Metanephros (tissue), 1 donor: ENCODE data around the gene NAT8L. TPM values are rescaled to one million over a fixed set of nuclear protein-coding genes. Genes with fewer than 3 reads are reported as not detected.

Source experiments
- total RNA-seq: library from RNA; depleted of rRNA; stranded (reverse); fragments of >200 nt; gene quantifications from one replicate; pipeline ENCODE4 v1.2.3, GENCODE V29; 2014

The NAT8L gene
- 5.4 TPM for total RNA-seq

GRCh38 chr4:2059046-2059725, at the start of gene NAT8L:
Gene NAT8L (plus strand): TSS chr4:2059327. CDS start chr4:2059512, 185 bp downstream.

Other genes starting within 250 kb of the NAT8L start
- gene LETM1, start 203.2 kb upstream of the NAT8L start, total RNA-seq, result 40.8 TPM
- 51.4 TPM for gene NSD2, start 187.9 kb upstream of the NAT8L start, total RNA-seq
- gene NELFA, start 50.4 kb upstream of the NAT8L start, total RNA-seq, result 39.2 TPM
- gene HAUS3, start 182.8 kb downstream of the NAT8L start, total RNA-seq, result 17.2 TPM
- gene POLN, start 182.8 kb downstream of the NAT8L start, total RNA-seq, result 6.1 TPM
- 49.5 TPM for gene MXD4, start 202.8 kb downstream of the NAT8L start, total RNA-seq